ENCODE measurements around the gene CROT.

CROT gene

DNA sequence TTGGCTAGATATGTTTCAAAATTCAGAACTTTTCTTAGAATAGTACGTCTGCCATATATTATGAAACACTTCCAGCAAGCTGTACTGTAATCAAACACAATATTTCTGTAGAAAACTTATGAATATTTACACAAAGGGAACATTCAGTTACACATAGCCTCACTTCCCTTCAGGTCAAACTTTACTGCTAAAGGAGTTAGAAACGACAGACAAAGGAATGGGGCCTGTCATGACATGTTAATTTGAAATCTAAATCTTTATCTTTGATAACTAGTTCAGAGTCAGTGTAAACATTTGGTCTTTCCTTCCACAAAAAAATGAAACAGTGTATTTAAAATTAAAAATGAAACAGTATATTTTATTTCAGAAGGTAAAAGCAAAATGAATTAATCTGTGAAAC, 1.0 kb upstream of the CROT start:
- FAIRE-seq, result no peak

DNA sequence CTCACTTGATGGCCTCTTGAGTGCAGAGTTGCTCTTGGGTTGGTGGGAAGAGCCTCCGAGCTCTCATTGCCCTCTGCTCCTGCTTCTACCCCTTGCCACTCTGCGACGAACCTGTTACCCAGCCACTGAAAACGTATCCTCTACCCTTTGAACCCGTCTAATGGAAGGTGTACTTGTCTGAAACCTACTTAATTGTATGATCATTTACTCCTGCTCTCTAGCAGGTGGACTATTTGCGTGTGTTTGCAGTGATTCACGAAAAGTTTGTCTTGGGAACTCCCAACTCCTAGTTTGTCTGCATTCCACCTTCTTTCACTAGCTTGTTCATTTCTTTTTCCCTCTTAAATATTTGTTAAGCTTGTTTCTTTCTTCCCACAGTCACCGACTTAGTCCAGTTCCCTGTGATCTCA, 503 bp downstream of the CROT start:
- no peak for FAIRE-seq

DNA sequence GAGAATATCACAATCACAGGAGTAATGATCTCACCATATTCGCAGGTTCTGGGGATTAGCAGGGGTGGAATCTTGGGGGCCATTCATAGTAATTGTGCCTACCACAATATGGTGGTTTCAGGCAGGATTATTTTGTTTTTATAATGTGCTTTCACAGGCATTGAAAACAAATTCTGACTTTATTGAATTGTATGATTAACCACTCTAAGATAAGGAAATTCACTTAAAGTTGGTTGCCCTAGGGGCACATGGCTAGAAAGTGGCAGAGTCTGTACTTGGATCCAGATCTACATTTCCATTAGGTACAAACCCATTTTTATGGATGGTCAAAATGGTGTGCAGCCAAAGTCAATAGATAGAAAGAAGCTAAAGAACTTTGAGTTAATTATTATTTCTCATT, 1.7 kb downstream of the CROT start:
- no peak for FAIRE-seq

DNA sequence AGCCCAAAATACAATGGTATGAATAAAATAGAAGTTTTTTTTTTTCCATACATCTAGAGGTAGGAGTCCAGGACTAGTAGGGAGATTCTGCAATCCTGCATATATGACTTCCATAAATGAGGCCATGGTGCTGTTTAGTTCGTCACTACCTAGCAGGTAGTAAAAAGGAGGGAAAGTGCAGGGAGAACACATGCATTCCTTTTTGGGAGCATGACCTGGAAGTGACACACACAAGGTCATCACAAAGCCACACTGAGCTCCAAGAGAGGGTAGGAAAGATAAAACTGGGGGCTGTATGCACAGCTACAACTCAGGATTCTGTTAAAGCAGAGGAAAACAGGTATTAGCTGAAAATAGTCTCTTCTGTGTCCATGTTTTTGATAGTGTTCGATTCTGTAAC, 2.2 kb downstream of the CROT start:
- no peak for FAIRE-seq

DNA sequence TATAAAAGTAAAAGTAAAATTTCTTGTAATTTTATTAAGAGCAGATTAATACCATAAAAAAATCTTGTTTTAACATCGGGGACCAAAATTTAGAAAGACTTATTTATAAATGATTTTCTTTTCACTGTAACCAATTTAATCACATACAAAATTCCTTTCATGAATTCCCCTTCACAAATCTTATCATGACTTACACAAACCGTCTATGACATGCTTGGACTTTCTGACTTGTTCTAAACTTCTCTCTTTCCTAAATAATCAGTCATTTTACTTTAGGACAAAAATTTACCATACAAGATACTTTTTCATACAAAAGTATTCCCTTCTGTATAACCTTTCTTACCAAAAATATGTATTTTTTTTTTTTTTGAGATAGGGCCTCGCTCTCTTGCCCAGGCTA, 9.3 kb downstream of the CROT start:
- no peak for FAIRE-seq

DNA sequence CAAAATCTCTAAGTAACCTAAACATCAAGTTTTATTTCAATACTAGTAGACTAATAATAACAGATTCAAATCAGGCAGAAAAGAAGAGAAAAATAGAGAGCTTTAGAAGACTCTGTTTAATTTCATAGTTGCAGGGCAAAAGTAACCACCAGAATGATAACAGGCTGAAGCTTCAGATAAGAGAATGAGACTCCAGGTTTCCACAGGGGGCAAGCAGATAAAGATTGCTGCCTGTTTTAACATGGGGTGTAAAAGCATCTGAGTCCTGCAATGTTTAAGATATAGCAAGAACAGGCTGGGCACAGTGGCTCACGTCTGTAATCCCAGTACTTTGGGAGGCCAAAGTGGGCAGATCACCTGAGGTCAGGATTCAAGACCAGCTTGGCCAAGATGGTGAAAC, 11.0 kb downstream of the CROT start:
- FAIRE-seq, result no peak

DNA sequence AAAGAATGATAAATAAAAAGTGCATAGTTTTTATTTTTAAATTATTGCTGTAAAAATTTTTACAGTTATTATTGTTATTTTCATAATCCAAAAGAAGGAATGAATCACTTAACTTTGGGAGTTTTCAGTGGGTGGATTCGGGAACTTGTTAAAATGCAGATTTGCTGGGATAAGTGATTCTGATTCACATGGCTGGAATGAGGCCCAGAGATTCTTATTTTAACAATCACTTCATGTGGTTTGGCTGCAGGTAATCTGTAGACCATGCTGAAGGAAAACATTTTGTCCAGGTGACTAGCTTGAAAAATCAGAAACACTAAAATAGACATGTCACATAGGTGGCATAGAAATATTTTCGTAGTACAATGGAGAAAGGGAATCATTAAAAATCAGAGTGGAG, 13.9 kb downstream of the CROT start:
- FAIRE-seq, result no peak

DNA sequence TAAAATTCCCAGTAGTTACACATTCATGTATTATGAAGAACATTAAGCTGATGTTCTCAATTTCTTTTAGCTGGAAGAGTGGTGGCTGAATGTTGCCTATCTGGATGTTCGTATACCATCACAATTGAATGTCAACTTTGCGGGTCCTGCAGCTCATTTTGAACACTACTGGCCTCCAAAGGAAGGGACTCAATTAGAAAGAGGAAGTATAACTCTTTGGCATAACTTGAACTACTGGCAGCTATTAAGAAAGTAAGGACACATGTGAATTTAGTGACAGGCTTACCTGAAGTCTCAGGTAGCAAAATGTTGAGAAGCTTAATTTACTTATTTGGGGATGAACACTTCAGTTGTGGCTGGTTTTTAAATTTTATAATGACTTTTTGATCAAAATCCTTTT, 15.9 kb downstream of the CROT start:
- no peak for FAIRE-seq

DNA sequence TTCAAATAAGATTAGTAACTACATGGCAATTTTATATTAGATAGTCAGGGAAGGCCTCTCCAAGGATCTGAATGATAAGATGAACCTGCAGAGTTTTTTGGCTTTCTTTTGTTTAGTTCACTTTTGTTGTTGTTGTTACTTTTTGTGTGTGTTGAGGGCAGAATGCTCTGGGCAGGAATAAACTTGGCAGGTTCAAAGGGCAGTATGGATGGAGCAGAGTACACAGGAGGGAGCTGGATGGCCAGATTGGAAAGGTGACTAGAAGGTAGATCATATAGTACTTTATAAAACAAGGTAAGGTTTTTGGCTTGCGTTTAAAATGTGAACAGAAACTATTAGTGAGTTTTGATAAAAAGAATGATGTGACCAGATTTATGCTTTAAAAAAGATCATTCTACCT, 17.9 kb downstream of the CROT start:
- no peak for FAIRE-seq

DNA sequence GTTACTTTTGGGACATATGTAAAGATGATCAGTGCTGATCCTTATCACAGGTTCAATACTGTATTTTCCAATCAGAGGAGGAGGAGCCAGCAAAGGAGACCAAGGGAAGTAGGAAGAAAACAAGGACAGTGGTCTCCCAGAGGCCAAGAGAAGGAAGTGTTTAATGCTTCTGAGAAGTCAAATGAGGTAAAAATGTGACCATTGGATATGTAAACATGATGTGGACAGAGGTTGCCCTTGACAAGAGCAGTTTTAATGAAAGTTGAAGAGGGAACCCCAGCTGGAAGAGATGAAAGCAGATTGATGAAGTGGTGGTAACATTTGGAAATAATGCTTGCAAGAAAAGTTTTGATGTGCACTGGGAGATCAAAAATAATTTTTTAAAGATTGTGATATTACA, 18.8 kb downstream of the CROT start:
- FAIRE-seq, result no peak

DNA sequence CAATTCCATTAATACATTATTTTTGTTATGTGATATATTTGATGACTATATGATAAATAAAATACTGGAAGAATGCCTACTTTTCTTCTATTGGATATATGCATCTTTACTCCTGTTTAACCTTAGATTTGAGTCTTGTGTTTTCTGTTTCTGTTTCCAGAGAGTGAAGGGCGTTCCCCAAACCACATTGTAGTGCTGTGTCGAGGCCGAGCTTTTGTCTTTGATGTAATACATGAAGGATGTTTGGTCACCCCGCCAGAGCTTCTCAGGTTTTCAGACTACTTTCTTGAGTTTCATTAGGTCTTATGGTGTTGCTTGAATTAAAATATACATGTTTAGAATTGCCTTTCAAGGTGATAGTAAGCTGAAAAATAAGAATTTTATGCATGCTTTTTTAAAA, 23.8 kb downstream of the CROT start:
- no peak for FAIRE-seq

DNA sequence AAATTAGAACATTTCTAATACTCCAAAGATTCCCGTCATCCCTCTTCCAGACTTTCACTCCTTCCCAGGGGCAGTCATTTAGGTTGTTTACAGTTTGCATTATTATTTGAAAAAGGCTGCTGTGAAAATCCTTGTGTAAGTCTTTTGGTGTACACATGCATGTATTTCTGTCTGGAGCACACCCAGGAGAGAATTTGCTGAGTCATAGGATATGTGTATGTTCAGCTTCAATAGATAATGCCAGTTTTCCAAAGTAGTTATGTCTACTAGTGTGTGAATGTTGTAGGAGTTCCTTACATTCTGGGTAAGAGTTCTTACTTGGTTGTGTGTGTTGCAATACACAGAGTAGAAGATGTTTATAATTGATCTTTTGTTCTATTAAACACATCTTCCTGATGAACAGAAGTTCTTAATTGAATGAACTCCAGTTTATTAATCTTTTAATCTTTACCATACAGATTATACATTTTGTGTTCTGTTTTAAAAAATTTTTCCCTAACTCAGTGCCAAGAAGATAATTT, 25.3 kb downstream of the CROT start:
- FAIRE-seq, result no peak

DNA sequence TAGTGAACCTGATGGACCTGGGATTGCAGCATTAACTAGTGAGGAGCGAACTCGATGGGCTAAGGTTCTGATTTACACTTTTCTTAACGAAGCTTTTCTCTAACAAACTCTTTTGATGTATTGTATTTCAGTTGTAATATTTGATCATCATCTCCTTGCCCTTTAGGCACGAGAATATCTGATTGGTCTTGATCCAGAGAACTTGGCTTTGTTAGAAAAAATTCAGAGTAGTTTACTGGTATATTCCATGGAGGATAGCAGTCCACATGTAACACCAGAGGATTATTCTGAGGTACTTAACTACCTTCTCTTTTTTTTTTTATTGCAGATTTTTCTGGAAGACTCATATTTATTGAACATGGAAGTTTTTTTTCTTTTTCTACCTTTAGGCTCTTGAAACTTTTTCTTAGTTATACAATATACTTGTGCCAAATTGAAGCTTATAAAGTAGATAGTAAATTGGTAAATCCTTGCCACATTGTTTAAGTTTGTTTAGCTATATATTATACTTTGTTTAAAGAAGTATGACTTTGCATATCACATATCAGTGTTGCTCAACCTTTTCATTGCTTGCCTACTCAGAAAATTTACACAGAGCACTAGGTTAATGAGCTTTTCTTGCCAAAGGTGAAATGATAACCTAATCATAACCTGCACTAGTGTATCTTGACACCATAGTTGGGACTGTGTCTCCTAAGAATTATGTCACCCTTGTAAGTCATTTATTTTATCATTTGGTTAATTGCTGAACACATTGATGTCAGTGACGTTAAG, 30.4 kb downstream of the CROT start:
- FAIRE-seq, result no peak

DNA sequence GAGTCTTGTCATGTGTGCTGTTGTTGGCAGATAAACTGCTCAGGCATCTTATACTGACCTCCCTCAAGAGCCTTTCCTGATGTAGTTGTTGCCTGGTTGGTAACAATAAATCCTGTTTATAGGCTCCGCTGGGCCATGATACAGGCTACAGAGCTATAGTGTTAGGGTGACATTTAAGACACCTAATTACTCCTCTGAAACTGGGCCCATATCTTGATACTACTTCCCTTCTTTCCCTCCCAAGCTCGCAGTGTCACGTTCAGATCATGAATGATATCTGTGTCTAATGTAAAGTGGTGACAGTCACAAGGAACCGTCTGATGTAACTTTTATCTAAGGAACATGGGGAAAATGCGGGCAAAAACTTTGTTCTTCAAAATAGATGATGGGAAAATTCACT, 35.4 kb downstream of the CROT start:
- FAIRE-seq, result no peak

DNA sequence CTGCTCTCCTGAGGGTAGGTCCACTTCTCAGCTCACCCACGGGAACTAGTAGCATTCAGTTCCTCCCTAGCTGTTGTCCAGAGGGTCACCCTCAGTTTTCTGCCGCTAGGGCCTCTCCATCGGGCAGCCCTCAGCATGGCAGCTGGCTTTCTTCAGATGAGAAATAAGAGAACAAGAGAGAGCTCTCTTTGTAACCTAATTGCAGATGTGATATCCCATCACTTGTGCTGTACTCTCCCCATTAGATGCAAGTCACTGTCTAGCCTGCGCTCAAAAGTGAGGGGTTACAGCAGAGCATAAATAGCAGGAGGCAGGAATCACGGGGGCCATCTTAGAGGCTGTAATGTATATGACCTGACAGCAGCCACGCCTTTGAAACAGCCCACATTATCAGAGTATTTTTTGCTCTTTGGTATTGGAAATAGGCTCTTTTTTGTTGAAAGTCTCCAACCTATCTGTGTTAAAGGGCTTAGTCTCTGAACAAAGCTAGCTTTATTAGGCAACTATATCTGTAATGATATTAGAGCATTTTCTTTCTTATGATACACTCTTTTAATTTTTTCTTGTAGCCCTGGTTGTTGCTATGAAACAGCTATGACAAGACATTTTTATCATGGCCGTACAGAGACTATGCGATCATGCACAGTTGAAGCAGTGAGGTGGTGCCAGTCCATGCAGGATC, 45.7 kb downstream of the CROT start:
- FAIRE-seq, result no peak

DNA sequence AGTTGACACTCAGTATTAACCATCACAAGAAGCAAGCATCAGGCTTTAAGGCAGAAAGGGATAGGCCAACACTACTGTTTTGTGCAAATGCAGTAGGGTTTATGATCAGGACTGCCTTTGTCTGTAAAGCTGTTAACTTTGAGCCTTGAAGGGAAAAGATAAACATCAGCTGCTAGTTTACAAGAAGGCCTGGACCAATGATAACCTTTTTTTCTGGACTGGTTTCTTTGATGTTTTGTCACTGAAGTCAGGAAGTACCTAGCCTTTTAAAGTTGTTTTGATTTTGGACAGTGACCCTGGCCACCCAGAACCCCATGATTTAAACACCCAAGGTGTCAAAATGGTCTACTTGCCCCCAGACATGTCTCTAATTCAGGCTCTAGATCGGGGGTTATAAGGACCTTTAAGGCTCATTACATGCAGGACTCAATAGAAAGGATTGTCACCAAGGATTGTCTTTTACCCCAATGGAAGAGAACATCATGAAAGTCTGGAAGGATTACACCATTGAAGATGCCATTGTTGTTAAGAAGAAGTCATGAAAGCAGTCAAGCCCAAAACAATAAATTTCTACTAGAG, 50.1 kb downstream of the CROT start:
- FAIRE-seq, result no peak

DNA sequence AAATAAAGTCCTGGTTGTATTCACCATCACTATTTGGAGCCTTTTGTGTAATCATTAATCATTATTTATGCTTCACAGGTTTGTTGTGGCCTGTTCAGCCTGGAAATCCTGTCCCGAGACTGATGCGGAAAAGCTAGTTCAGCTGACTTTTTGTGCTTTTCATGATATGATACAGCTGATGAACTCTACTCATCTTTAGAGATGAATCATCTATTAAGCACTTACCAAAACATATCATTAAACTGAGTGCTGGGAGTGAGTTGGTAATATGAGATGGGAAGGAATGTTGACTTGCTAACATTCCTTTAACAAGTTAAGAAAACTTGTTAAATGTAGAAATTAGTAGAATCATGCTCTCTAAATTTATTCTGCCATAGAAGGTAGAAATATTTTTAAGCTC, 53.0 kb downstream of the CROT start:
- FAIRE-seq, result no peak

DNA sequence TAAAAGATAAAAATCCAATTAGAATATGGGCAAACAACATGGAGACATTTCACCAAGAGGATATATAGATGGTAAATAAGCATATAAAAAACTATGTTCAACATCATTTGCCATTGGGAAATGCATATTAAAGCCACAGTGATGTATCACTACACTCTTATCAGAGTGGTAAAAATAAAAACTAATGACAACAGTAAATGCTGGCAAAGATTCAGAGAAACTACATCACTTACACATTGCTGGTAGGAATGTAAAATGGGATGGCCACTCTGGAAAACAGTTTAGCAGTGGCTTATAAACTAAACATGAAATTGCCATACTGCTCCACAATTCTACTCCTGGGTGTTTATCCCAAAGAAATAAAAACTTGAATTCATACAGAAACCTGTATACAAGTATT, 59.2 kb downstream of the CROT start:
- FAIRE-seq, result no peak

DNA sequence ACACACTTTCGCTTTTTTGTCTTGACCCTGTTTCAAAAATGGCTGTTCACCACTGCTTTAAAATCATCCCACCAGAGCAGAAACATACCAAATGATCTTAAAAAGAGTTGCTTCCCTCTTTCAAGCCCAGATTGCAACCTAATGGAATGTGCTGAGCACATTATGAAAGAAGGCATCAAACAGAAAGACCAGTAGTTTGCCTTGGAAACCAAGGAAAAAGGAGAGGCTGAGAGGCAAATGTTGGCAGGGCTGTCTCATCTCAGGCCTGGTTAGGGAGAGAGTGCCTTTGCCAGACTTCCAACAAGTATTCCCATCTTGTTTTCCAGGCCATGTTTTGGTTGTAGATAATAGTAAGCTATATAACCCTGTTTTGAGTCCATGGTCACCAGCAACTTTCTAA, 65.7 kb downstream of the CROT start:
- no peak for FAIRE-seq

DNA sequence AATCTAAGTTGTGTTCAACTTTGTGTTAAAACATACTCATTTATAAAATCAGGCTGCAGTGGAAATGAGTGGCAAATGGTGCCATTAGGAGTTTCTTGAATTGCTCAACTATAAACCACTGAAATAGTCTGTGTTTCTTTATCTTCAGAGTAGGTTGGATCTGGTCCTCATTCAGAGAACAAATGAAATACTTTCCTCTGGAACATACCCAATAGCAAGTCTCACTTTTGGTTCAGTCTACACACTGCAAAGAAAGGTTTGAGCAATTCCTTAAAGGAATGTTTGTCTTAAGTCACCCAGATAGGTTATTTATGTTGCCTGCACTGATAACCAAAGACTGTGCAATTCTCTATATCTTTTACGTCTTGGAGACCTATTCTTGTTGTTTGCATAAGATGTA, 67.6 kb downstream of the CROT start:
- FAIRE-seq, result no peak

DNA sequence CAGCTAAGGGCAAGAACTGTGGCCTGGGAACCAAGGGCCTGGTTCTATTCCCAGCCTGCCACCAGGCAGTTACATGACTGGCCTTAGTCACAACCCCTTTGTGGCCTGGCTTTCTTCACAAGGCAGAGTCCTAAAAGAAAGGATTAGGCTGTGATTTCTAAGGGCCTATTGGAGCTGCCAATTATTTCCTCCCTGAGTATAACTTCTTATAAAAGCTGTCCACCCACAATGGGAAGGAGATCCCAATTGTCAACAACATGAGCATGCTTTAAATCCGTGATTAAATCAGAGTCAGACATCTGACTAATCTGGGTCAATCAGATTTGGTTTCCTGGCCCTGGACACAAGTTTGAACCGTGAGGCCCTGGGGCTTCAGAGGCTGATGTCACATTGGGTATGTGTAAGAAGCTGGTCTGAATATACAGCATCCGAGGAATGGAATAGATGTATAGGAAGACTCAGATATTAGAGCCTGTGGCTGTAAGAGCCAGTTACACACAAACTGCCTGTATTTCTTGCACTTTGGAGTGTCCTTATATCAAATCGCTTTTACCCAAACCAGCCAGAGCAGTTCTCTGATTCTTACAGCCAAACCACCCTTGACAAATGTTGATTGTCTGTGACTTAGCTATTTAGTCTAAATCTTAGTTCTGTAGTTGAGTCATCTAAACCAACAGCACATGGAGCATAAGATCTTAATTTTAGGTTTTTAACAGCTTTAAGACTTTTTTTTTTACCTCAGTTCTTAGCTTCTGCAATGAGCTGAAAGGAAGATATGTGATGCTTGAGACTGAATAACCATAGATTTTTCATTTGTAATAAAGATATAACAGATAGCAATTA, 68.7 kb downstream of the CROT start:
- FAIRE-seq, result no peak

DNA sequence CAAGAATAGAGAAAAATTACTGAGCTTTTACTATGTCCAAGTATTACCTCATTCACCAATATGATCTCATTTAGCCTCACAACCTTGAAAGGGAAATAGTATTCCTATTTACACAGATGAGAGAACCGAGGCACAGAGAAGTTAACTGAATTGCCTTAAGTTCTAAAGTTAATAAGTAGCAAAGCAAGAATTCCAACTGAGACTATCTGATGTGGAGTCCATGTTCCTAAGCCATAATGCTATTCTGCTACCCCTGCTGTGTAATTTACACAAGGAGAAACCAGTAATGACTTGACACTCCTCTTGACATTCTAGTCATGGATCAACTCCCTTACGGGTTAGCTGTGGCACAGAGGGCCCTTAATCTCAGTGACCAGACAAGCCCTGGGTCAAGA, 69.3 kb downstream of the CROT start:
- no peak for FAIRE-seq
